GM06990 (cell line): ENCODE measurements around the gene ANKRD13B.
"Not testable (repeated sequence)": the region's sequence is repeated elsewhere in the genome, so short reads cannot be mapped to it uniquely, and the experiment has no call there.

Experiments used
- DNase-seq: peaks from one replicate; pipeline ENCODE4 v3.0.0-alpha.2; 2011; ENCODE audit not compliant: insufficient read length; ENCODE audit errors: extremely low read depth
- H3K27me3 ChIP-seq: replicated peaks from 2 replicates; pipeline ENCODE4 v1.6.0; 2011; ENCODE audit warnings: low read length; ENCODE audit not compliant: control insufficient read depth, insufficient read depth
- H3K36me3 ChIP-seq: 2 replicates; pipeline ENCODE4 v1.5.1; 2011; ENCODE audit warnings: low read length; ENCODE audit not compliant: control insufficient read depth, insufficient read depth
- H3K4me3 ChIP-seq: replicated peaks from 2 replicates; pipeline ENCODE4 v1.5.1; 2011; ENCODE audit warnings: low read depth, mild to moderate bottlenecking, control low read depth, low read length
- CTCF ChIP-seq: IDR thresholded peaks from 2 replicates; pipeline ENCODE4 v1.5.1; 2011; ENCODE audit warnings: low read length, control low read depth, mild to moderate bottlenecking, inconsistent platforms; ENCODE audit not compliant: insufficient read depth, poor library complexity, severe bottlenecking

ANKRD13B gene

GRCh38 chr17:29649359-29649758, 56.4 kb downstream of the ANKRD13B start:
- peaks cover 6% of the 10 kb centered on the region for H3K36me3 ChIP-seq
- H3K27me3 ChIP-seq, result no peaks in the 10 kb centered on the region
- DNase-seq, result no peak
- H3K4me3 ChIP-seq, result no peak overlapping the region
- no peak for TF ChIP-seq CTCF

GRCh38 chr17:29650396-29650795, 57.5 kb downstream of the ANKRD13B start:
- no peak for TF ChIP-seq CTCF
- Histone ChIP-seq H3K36me3 (peaks cover 4% of the 10 kb centered on the region), H3K27me3 (no peaks in the 10 kb centered on the region), H3K4me3 (no peak overlapping the region)
- no peak for DNase-seq

- H3K36me3 ChIP-seq, result not testable (repeated sequence)
Measured at GRCh38 chr17:29651913-29652312, 59.0 kb downstream of the ANKRD13B start.

GRCh38 chr17:29652976-29653375, 60.0 kb downstream of the ANKRD13B start:
- no peak for TF ChIP-seq CTCF
- no peak for DNase-seq
- peaks cover 2% of the 10 kb centered on the region for H3K36me3 ChIP-seq

More at GRCh38 chr17:29651913-29652312, 59.0 kb downstream of the ANKRD13B start:
- not testable (repeated sequence) for DNase-seq, H3K4me3 ChIP-seq, H3K27me3 ChIP-seq

GRCh38 chr17:29653995-29654714, 61.2 kb downstream of the ANKRD13B start:
- no peak for TF ChIP-seq CTCF
- no peak overlapping the region for H3K4me3 ChIP-seq
- DNase-seq, result no peak
- H3K27me3 ChIP-seq, result no peaks in the 10 kb centered on the region
- no peaks in the 10 kb centered on the region; the same call in 1 of the 2 replicates for H3K36me3 ChIP-seq

More at GRCh38 chr17:29652976-29653375, 60.0 kb downstream of the ANKRD13B start:
- Histone ChIP-seq H3K27me3 (no peaks in the 10 kb centered on the region), H3K4me3 (no peak overlapping the region)

GRCh38 chr17:29655323-29655722, 62.4 kb downstream of the ANKRD13B start:
- Histone ChIP-seq H3K4me3 (no peak overlapping the region), H3K27me3 (no peaks in the 10 kb centered on the region), H3K36me3 (no peaks in the 10 kb centered on the region; the same call in 1 of the 2 replicates)
- no peak for TF ChIP-seq CTCF
- no peak for DNase-seq
